ENCODE data around the gene AGFG1. TPM values are rescaled to one million over a fixed set of nuclear protein-coding genes. Genes with fewer than 3 reads are reported as not detected.

Gene AGFG1, protein sequence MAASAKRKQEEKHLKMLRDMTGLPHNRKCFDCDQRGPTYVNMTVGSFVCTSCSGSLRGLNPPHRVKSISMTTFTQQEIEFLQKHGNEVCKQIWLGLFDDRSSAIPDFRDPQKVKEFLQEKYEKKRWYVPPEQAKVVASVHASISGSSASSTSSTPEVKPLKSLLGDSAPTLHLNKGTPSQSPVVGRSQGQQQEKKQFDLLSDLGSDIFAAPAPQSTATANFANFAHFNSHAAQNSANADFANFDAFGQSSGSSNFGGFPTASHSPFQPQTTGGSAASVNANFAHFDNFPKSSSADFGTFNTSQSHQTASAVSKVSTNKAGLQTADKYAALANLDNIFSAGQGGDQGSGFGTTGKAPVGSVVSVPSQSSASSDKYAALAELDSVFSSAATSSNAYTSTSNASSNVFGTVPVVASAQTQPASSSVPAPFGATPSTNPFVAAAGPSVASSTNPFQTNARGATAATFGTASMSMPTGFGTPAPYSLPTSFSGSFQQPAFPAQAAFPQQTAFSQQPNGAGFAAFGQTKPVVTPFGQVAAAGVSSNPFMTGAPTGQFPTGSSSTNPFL
- total RNA-seq = 58.2 TPM
- long read RNA-seq, full-length matches to known transcripts = 18 of 64 reads
- long read RNA-seq, partial matches to known transcripts = 7 of 64 reads
- long read RNA-seq, other reads (novel, unspliced or antisense) = 39 of 64 reads

DNA sequence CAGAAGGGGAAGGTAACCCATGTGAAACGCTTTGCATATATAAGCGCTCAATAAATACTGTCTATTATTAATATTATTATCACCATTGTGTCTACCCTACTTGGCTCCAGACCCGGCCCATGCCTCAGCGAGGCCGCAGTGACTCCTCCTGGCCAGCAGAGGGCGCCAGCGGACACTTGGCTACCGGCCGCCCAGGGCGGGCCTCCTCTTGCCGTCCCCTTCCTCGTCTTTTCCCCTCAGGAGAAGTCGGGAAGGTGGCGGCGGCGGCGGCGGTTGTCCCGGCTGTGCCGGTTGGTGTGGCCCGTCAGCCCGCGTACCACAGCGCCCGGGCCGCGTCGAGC is at the start of gene AGFG1:
TSS of gene AGFG1 (plus strand) at position 233 of the 341 bp plus-strand sequence. CDS start 266 bp downstream, outside the sequence.
- intact Hi-C loops (cut with DNase I) = loop anchor here (2.0 to 5.0 kb wide), 3 partner anchors 40 to 295 kb away; no protein-coding TSS in a partner anchor
- DNase-seq (ENCODE audit: low spot score) = peak; percentile 96

DNA sequence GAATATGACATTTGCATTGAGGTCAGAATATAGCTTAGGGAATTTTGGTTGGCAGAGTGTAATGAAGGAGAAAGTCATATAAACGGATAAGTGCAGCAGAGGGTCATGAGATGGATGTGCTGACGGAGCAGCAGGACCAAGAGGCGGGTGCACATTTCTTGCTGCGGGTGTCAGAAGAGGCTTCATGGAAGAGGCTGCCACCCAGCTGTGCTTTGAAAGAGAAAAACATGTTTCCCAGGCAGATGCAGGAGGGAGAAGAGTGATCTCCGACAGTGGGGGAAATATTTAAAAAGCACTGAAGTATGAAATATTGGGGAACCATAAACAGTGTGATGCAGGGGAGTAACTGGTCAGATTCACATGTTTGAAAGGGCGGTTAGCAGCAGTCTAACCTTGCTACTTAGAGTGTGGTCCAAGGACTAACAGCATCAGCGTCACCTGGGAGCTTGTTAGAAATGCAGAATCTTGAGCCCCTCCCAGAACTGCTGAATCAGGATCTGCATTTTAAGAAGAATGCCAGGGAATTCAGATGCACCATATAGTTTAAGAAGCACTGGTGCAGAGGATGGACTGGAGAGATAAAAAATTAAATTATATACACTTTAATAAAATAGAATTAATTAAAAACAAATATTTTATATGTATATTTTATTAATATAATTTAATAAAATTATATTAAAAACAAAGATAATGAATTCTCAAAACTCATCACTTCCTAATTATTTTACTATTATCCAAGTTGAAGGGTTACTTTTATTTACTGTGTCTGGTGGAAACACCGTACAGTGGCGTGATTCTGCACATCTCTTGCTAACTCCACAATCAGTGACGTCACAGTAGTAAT is 48.1 kb upstream of the AGFG1 start:
- intact Hi-C loops (cut with DNase I) = no loop called here
- DNase-seq (ENCODE audit: low spot score) = no peak

DNA sequence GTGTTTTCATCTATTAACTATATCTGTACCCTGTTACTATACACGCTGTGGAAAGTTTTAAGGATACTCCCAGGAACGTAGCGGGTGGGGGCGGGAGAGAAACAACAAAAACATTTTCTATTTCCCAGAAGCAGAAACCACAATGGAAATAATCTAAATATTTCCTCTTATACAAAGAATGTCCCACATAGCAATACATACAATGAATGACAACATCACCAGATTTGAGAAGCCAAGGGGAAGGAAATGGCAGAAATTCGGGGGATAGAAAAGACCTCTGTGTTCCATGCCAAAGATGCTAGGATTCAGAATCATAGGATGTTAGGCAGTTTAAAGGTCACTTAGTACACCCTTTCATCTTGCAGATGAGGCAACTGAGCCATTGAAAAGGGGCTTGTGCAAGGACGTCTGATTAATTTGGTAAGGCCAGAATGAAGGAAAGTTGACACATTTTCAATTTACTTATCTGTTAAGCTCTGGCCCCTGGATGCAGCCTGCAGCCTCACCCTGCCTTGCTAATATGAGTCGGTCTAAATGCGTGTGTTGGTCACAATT is 43.1 kb upstream of the AGFG1 start:
- DNase-seq (ENCODE audit: low spot score) = no peak
- intact Hi-C loops (cut with DNase I) = no loop called here

DNA sequence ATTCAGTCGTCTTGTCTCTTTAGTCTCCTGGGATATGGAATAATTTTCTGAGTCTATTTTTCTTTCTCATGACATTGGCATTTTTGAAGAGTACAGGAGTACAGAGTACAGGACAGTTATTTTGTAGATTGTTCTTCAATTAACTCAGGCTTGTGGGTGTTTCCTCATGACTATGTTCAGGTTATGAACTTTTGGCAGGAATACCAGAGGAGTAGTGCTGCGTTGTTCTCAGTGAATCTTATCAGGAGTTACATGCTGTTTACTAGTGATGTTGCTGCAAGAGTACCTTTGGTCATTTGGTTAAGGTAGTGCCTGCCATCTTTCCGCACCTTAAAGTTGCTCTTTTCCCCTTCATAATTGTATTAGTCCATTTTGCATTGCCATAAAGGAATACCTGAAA is 41.3 kb upstream of the AGFG1 start:
- intact Hi-C loops (cut with DNase I) = no loop called here

DNA sequence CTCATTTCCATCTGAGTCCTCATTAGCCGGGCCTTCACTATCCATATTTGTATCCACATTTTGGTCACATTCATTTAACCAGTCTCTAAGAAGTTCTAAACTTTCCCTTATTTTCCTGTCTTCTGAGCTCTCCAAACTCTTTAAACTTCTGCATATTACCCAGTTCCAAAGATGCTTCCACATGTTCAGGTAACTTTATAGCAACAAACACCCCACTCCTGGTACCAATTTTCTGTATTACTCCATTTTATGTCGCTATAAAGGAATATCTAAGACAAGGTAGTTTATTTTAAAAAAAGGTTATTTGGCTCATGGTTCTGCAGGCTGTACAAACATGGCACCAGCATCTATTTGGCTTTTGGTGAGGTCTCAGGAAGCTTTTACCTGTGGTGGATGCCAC is 38.8 kb upstream of the AGFG1 start:
- intact Hi-C loops (cut with DNase I) = no loop called here
- DNase-seq (ENCODE audit: low spot score) = no peak

More for the DNA sequence above, 41.3 kb upstream of the AGFG1 start:
- no peak for DNase-seq (ENCODE audit: low spot score)

DNA sequence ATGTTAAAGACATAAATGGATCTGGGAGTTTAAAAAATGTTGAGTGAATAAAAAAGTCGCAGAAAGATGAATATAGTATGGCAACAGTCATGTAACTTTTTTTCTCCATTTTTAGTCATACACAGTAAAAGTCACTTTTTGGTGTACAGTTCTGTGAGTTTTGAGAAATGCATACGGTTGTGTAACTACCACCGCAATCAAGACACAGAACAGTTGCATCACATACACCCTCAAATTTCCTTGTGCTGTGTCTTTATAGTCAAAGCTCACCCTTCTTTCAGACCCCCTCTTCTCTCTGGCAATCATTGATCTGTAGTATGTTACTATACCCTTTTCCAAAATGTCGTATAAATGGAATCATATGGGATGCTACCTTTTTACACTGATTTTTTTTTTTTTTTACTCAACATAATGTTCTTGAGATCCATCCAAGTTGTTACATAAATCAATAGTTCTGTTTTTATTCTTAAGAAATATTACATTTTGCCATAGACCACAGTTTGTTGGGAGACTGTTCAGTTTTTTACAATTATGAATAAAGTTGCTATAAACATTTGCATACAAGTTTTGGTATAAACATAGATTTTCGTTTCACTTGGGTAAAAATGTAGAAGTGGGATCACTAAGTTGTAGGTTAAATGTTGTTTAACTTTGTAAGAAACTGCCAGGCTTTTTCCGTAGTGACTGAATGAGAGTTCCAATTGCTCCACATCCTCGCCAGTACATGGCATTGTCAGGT is 35.4 kb upstream of the AGFG1 start:
- intact Hi-C loops (cut with DNase I) = no loop called here
- DNase-seq (ENCODE audit: low spot score) = no peak

DNA sequence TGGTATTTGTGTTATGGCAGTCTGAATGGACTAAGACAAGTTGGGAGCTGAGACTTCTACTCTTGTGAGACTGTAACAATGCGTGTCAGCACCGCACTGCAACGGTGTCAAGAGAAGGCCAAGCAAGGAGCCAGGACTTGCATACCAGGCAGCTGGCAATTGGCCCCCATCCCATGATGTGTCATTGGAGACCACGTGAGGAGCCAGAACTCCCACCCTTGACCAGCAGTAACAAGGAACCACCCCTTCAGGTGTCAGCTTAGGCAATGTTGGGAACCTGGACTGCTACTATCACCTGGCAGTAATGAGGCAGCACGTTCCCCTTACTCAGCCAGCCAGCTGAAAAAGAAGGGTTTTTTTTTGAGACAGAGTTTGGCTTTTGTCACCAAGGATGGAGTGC is 32.7 kb upstream of the AGFG1 start:
- no peak for DNase-seq (ENCODE audit: low spot score)
- intact Hi-C loops (cut with DNase I) = no loop called here

DNA sequence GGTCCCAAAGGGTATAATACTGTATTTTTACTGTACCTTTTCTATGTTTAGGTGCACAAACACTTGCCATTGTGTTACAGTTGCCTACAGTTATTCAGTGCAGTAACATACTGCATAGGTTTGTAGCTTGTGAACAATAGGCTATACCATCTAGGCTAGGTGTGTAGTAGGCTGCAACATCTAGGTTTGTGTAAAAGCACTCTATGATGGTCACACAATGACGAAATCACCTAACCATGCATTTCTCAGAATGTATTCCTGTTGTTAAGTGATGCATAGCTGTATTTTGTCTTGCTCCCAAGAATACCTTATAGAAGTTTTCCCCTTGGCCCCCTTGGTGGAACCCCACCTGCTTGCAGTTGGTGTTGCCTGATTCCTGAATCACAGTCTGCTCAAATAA is 29.3 kb upstream of the AGFG1 start:
- intact Hi-C loops (cut with DNase I) = no loop called here
- DNase-seq (ENCODE audit: low spot score) = no peak

DNA sequence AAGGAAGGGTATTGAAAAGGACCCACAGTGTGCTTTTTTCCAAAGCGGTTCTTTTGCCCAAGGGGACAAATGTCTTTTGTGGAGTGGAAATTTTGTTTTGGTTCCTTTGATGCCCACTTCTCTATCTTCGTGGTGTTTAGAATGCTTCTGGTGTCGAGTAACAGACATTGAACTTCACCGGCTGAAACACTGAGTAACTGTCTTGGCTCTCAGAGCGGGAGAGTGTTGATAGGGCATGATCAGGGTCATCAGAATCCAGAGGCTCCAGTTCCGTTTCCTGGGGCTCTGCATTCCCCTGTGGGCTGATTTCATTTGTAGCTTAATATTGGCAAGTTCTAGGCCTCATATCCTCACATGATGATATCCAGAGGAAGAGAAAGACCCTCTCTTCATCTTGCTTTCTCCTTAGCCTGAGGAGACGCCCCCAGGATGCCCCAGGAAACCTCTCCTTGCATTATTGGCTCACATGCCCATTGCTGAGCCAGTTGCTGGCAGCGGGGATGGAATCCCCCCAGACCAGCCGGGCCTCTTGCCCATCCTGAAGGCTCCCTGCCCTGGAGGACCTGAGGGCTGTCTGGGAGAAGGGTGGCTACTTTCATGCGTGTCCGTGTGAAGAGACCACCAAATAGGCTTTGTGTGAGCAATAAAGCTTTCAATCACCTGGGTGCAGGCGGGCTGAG is 27.9 kb upstream of the AGFG1 start:
- no peak for DNase-seq (ENCODE audit: low spot score)
- intact Hi-C loops (cut with DNase I) = no loop called here

DNA sequence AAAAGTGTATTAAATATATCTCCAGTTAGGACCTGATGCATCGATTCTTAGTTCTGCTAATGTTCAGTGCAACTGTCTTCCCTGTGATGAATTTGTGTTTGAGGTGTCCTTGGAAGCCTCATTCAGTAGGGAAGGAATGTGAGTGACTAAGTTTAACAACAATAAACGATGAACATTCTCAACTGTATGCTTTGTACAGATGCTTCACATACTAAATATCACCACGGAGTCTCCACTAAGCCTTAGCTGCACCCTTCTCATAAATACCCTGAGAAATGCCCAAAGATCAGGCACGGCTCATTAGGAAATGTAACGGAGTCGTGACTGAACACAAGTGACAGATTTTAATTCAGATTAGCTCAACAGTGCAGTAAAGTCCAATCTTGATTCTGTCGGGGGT is 24.4 kb upstream of the AGFG1 start:
- DNase-seq (ENCODE audit: low spot score) = no peak
- intact Hi-C loops (cut with DNase I) = no loop called here

DNA sequence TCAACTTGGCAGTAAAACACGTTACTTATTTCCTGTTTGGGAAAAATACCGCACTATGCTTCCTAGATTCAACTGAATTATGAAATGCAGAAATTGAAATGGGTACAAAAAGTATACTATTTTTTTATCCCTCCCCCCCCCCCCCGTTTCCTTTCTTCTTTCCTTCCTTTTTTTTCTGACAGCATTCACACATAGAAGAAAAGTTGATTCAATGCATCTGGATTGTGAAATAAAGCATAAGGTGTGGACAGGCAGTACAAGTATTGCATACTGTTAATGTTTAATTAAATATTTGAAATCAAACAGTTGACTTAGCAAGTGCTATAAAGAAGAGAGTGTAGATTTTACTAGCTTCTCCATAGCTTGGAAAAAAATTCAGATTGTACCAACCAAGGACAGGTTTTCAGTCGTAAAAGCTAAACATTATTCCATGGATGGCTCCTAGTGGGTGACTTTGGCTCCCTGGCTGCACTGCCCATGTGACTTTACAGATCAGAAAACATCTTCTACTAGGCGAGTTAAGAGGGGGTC is 21.6 kb upstream of the AGFG1 start:
- intact Hi-C loops (cut with DNase I) = no loop called here
- no peak for DNase-seq (ENCODE audit: low spot score)

DNA sequence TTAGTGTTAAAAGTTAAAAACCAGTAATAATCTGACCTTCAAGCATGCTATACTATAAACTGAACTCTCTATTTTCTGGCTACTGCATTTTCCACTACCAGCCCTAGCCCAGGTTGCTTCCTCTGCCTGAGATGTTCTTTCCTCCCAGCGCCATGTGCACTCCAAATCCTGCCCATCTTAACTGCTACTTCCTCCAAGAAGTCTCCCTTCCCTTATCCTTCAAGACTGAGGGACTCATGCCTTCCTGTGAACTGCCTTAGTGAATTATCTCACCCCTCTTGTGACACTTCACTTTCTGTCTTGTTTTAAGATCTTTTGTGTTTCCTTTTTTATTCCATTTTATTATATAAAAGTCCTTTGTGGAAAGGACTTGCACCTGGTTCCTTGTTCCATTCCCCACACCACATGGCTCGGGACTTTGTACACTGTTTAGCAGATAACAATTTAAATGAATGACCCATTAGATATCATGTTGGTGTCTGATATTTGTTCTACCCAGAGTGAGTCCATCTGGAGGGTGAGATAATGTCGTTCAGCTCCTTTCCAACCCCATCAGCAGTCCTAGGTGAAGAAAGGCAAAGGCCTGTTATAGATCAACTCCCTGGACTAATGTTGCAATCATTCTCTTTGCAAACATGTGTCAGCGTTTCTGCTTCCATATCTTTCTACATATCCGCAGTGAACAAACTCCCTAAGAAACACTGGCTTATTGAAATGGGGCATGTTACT is 20.9 kb upstream of the AGFG1 start:
- no peak for DNase-seq (ENCODE audit: low spot score)
- intact Hi-C loops (cut with DNase I) = no loop called here

DNA sequence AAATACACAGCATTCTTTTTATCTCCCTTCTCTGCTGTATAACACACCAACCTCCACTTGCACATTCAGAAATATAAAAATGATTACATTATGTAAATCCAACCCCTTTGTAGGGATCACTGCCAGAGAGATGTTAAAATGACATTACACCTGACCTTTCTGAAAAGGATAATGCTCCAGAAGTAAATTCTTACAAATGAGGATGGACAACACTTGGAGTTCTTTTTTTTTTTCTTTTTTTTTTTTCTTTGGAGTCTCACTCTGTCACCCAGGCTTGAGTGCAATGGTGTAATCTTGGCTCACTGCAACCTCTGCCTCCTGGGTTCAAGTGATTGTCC is 20.3 kb upstream of the AGFG1 start:
- DNase-seq (ENCODE audit: low spot score) = no peak
- intact Hi-C loops (cut with DNase I) = no loop called here

DNA sequence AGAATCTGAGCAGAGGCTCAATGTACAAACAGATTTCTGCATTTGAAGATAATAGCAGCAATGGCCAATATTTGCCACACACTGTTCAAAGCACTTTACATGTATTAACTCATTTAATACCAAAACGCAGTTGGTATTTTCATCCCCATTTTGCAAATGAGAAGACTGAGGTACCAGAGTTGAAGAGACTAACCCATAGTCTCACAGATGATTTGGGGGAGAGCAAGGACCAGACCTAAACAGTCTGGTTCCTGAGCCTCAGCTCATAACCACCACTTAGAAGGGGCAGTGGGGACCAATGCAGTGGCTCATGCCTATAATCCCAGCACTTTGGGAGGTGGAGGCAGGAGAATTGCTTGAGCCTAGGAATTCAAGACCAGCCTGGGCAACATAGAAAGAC is 18.1 kb upstream of the AGFG1 start:
- intact Hi-C loops (cut with DNase I) = no loop called here
- no peak for DNase-seq (ENCODE audit: low spot score)

DNA sequence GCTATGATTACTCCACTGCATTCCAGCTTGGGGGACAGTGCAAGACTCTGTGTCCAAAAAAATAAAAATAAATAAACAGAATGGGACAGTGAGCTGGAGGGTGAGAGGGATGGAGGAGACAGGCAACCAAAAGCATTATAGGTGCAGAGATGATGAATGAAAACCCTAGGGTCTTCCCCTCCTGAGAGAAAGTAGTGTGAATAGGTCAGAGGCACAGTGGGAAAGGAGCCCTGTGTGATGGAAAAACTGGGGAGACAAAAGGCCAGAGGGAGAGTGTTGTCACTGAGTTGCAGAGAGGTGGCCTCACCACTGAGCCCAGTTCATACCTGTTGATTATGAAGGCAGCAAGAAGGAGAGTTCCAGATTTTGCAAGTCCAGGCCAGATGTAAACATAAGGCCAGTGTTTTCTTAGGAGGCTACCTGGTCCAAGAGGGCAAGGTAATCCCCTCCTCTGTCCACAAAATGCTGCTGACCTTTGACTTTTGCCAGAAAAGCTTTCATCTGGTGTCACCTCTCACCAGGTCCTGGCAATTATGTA is 17.6 kb upstream of the AGFG1 start:
- no peak for DNase-seq (ENCODE audit: low spot score)
- intact Hi-C loops (cut with DNase I) = no loop called here

DNA sequence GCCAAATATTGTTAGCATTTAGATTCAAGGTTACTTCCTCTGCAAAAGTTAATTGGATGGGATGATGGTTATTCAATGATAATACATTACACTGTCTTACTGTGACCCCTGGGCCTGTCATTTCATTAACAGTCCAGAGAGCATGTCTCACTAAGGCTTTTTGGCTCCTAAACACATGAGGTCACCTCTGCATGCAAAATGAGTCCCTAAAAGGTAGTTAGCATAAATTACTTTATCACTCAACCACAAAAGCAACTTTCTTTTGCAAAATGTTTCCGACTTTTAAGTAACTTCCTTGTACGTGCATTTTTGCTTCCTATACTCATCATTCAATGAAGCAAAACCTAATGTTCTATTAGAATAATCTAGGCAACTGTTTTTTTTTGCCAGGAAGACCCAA is 16.8 kb upstream of the AGFG1 start:
- intact Hi-C loops (cut with DNase I) = no loop called here
- no peak for DNase-seq (ENCODE audit: low spot score)

DNA sequence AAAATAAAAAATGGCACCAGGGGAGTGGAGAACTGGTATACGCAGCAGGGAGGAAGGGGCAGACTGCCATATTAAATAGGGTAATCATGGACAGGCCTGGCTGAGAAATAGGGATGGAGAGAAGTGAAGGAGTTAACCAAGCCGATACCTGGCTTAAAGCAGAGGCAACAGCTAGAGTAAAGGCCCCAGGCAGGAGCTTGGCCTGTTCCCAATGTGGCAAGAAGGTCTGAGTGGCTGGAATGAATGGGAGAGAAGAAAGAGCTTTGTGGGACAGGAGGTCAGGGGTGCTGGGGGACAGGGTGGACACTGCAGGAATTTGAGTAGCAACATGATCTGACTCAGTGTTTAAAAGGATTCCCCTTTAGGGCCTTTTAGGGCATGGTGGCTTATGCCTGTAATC is 15.9 kb upstream of the AGFG1 start:
- intact Hi-C loops (cut with DNase I) = no loop called here
- no peak for DNase-seq (ENCODE audit: low spot score)

DNA sequence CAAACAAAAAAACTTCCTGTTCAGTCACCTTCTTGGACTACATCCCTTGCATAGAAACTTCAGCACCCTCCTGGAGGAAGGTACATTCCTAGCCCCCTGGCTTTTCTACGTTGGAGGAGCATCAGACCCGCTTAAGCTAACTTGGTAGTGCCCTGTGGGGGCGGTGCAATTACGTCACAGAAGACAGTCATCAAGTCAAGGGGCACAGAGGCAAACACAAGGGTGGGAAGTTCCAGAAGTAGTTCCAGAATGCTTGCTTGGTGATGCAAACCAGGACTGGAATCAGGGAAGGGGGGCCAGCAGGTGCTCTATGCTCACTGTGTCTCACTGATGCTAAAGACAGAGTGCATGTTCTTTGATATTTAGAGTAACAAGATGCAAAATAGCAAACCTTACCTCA is 15.2 kb upstream of the AGFG1 start:
- no peak for DNase-seq (ENCODE audit: low spot score)
- intact Hi-C loops (cut with DNase I) = no loop called here

Measured in cardiac septum (tissue), 1 donor.